ENCODE measurements around the gene WDR87. TPM values are rescaled to one million over a fixed set of nuclear protein-coding genes. Genes with fewer than 3 reads are reported as not detected.
A peak's percentile ranks its signal among the peaks of the same experiment; 100 is the strongest.
"Not testable (repeated sequence)": the region's sequence is repeated elsewhere in the genome, so short reads cannot be mapped to it uniquely, and the experiment has no call there.

Gene WDR87
- total RNA-seq, 1 donor from 2014 or later, result not detected

GRCh38 chr19:37932985-37933936 lies 26.9 kb upstream of the WDR87 start:
- peak; percentile 16 for ATAC-seq
- intact Hi-C loops (cut with micrococcal nuclease), result no loop called here
- no peak for DNase-seq

- ATAC-seq, result peak; percentile 32
- intact Hi-C loops (cut with micrococcal nuclease), result no loop called here
Measured at GRCh38 chr19:37931881-37932655, 25.7 kb upstream of the WDR87 start.

GRCh38 chr19:37930416-37930815 lies 24.0 kb upstream of the WDR87 start:
- ATAC-seq (no peak), DNase-seq (no peak)
- intact Hi-C loops (cut with micrococcal nuclease), result no loop called here

More at GRCh38 chr19:37931881-37932655, 25.7 kb upstream of the WDR87 start:
- peak; percentile 48 for DNase-seq

GRCh38 chr19:37929355-37929923 lies 23.0 kb upstream of the WDR87 start:
- intact Hi-C loops (cut with micrococcal nuclease), result no loop called here
- DNase-seq (no peak), ATAC-seq (no peak)

GRCh38 chr19:37928527-37929286 lies 22.3 kb upstream of the WDR87 start:
- intact Hi-C loops (cut with micrococcal nuclease), result no loop called here
- DNase-seq (no peak), ATAC-seq (no peak)

- no peak for DNase-seq
- no peak for ATAC-seq
- intact Hi-C loops (cut with micrococcal nuclease), result no loop called here
Measured at GRCh38 chr19:37926711-37927110, 20.3 kb upstream of the WDR87 start.

- ATAC-seq (no peak), DNase-seq (no peak)
- intact Hi-C loops (cut with micrococcal nuclease), result no loop called here
Measured at GRCh38 chr19:37926255-37926654, 19.9 kb upstream of the WDR87 start.

- DNase-seq, result no peak
- ATAC-seq, result no peak
- intact Hi-C loops (cut with micrococcal nuclease), result no loop called here
Measured at GRCh38 chr19:37925212-37925611, 18.8 kb upstream of the WDR87 start.

GRCh38 chr19:37924573-37924972 lies 18.2 kb upstream of the WDR87 start:
- DNase-seq; ATAC-seq; intact Hi-C loops (cut with micrococcal nuclease): not testable (repeated sequence)

- intact Hi-C loops (cut with micrococcal nuclease), result no loop called here
- ATAC-seq (no peak), DNase-seq (no peak)
Measured at GRCh38 chr19:37920591-37921450, 14.4 kb upstream of the WDR87 start.

- intact Hi-C loops (cut with micrococcal nuclease), result no loop called here
- ATAC-seq (no peak), DNase-seq (no peak)
Measured at GRCh38 chr19:37914908-37915307, 8.5 kb upstream of the WDR87 start.

- ATAC-seq (no peak), DNase-seq (no peak)
- intact Hi-C loops (cut with micrococcal nuclease), result no loop called here
Measured at GRCh38 chr19:37909661-37910199, 3.3 kb upstream of the WDR87 start.

GRCh38 chr19:37907735-37908455 lies 1.5 kb upstream of the WDR87 start:
- no peak for ATAC-seq
- intact Hi-C loops (cut with micrococcal nuclease), result no loop called here
- no peak for DNase-seq

- DNase-seq (peak; percentile 97), ATAC-seq (peak; percentile 99)
- intact Hi-C loops (cut with micrococcal nuclease), result no loop called here
Measured at GRCh38 chr19:37906869-37907734, 708 bp upstream of the WDR87 start, which contains the start of gene SIPA1L3. SIPA1L3 (plus strand) TSS chr19:37907208; CDS start chr19:38081566, 174,358 bp downstream.

- no peak for DNase-seq
- ATAC-seq, result no peak
- intact Hi-C loops (cut with micrococcal nuclease), result no loop called here
Measured at GRCh38 chr19:37903096-37903495, 3.3 kb downstream of the WDR87 start.

GRCh38 chr19:37902668-37903067 lies 3.7 kb downstream of the WDR87 start:
- DNase-seq (peak; percentile 71), ATAC-seq (peak; percentile 44)
- intact Hi-C loops (cut with micrococcal nuclease), result no loop called here
